ENCODE measurements around the gene FES. TPM values are rescaled to one million over a fixed set of nuclear protein-coding genes. Genes with fewer than 3 reads are reported as not detected.

The FES gene
- total and polyA plus RNA-seq, 2 donors (not counting 1 experiment from before 2014, with no cell fraction given): 5.5 to 31.2 TPM

DNA sequence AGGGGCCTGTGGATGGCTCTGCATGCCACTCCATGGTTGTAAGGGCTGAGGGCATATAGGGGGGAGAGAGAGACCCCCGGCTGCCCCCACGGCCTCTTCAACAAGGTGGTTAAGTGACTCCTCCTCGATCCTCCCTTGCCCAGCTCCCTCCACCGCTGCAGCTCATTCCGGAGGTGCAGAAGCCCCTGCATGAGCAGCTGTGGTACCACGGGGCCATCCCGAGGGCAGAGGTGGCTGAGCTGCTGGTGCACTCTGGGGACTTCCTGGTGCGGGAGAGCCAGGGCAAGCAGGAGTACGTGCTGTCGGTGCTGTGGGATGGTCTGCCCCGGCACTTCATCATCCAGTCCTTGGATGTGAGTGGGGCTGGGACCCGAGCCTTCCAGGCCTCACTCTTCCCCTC is 6.5 kb downstream of the FES start:
- TF ChIP-seq, protein P1, sequence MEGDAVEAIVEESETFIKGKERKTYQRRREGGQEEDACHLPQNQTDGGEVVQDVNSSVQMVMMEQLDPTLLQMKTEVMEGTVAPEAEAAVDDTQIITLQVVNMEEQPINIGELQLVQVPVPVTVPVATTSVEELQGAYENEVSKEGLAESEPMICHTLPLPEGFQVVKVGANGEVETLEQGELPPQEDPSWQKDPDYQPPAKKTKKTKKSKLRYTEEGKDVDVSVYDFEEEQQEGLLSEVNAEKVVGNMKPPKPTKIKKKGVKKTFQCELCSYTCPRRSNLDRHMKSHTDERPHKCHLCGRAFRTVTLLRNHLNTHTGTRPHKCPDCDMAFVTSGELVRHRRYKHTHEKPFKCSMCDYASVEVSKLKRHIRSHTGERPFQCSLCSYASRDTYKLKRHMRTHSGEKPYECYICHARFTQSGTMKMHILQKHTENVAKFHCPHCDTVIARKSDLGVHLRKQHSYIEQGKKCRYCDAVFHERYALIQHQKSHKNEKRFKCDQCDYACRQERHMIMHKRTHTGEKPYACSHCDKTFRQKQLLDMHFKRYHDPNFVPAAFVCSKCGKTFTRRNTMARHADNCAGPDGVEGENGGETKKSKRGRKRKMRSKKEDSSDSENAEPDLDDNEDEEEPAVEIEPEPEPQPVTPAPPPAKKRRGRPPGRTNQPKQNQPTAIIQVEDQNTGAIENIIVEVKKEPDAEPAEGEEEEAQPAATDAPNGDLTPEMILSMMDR (conservative IDR thresholded peaks at IDR 0.05 in 1 of 2, IDR thresholded peaks at IDR 0.05 in 1 of 2; ENCODE audit: low read depth in 1 of 2, low read length in 2 of 2): no peak
- no peak for TF ChIP-seq EZH2 (IDR thresholded peaks at IDR 0.05; ENCODE audit: low read length, missing control alignments)
- H3K27me3 ChIP-seq (ENCODE audit: control insufficient read depth, insufficient read depth, low read length): no peaks in the 10 kb centered on the region
- no peak overlapping the region for H3K4me2 ChIP-seq (ENCODE audit: extremely low read depth, insufficient read depth, low read length)
- no peak overlapping the region for H3K4me3 ChIP-seq (replicated peaks in 1 of 4; ENCODE audit: control extremely low read depth in 1 of 4, insufficient read depth in 1 of 4, low read depth in 3 of 4, low read length in 4 of 4)
- no peak overlapping the region for H3K9ac ChIP-seq (ENCODE audit: insufficient read depth, low read length)
- peaks cover 25% of the 10 kb centered on the region for H3K36me3 ChIP-seq (ENCODE audit: control insufficient read depth, insufficient read depth, low read length)
- no peak overlapping the region for H2AFZ ChIP-seq (ENCODE audit: low read length)
- no peak for DNase-seq (ENCODE audit: low read depth in 2 of 2)
- H3K4me1 ChIP-seq (ENCODE audit: control insufficient read depth, extremely low read depth, insufficient read depth, low read length): peaks cover under 1% of the 10 kb centered on the region
- H3K27ac ChIP-seq (ENCODE audit: insufficient read depth, low read length): no peak overlapping the region
- no peaks in the 10 kb centered on the region for H3K79me2 ChIP-seq (ENCODE audit: control insufficient read depth, insufficient read depth, low read length)
- no peaks in the 10 kb centered on the region for H3K9me3 ChIP-seq (ENCODE audit: control insufficient read depth, insufficient read depth, low read depth, low read length)
- H4K20me1 ChIP-seq (ENCODE audit: control insufficient read depth, extremely low read depth, insufficient read depth, low read length): no peaks in the 10 kb centered on the region

DNA sequence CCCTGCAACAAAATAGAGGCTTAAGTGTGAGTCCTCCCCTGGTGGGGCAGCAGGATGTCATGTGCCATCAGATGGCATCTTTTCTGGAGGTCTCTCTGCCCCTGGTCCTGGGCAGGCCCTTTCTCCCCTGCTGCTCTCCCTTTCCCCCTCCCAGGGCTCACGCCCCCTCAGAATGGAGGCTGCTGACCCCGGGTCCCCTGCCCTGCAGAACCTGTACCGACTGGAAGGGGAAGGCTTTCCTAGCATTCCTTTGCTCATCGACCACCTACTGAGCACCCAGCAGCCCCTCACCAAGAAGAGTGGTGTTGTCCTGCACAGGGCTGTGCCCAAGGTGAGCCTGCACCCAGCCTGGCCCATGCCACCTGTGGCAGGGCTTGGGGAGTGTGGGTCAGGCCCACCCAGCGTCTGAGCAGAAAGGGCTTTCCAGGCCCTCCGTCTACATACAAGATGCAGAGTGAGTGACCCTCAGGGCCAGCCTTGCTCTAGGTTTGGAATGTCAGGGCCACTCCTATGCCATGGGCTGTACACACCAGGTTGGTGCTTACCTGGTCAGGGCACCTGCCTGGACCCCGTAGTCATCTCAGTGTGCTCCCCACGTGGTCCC is 7.1 kb downstream of the FES start:
- Histone ChIP-seq H4K20me1 (ENCODE audit: control insufficient read depth, extremely low read depth, insufficient read depth, low read length) (no peaks in the 10 kb centered on the region), H3K4me1 (ENCODE audit: control insufficient read depth, extremely low read depth, insufficient read depth, low read length) (no peaks in the 10 kb centered on the region), H3K9ac (ENCODE audit: insufficient read depth, low read length) (no peak overlapping the region), H3K4me2 (ENCODE audit: extremely low read depth, insufficient read depth, low read length) (no peak overlapping the region), H3K9me3 (ENCODE audit: control insufficient read depth, insufficient read depth, low read depth, low read length) (no peaks in the 10 kb centered on the region), H2AFZ (ENCODE audit: low read length) (no peak overlapping the region), H3K4me3 (replicated peaks in 1 of 4; ENCODE audit: control extremely low read depth in 1 of 4, insufficient read depth in 1 of 4, low read depth in 3 of 4, low read length in 4 of 4) (no peak overlapping the region), H3K79me2 (ENCODE audit: control insufficient read depth, insufficient read depth, low read length) (no peaks in the 10 kb centered on the region), H3K36me3 (ENCODE audit: control insufficient read depth, insufficient read depth, low read length) (peaks cover 25% of the 10 kb centered on the region), H3K27me3 (ENCODE audit: control insufficient read depth, insufficient read depth, low read length) (no peaks in the 10 kb centered on the region), H3K27ac (ENCODE audit: insufficient read depth, low read length) (no peak overlapping the region)
- TF ChIP-seq, protein P1 (conservative IDR thresholded peaks at IDR 0.05 in 1 of 2, IDR thresholded peaks at IDR 0.05 in 1 of 2; ENCODE audit: low read depth in 1 of 2, low read length in 2 of 2): no peak
- TF ChIP-seq EZH2 (IDR thresholded peaks at IDR 0.05; ENCODE audit: low read length, missing control alignments): no peak
- DNase-seq (ENCODE audit: low read depth in 2 of 2): no peak

DNA sequence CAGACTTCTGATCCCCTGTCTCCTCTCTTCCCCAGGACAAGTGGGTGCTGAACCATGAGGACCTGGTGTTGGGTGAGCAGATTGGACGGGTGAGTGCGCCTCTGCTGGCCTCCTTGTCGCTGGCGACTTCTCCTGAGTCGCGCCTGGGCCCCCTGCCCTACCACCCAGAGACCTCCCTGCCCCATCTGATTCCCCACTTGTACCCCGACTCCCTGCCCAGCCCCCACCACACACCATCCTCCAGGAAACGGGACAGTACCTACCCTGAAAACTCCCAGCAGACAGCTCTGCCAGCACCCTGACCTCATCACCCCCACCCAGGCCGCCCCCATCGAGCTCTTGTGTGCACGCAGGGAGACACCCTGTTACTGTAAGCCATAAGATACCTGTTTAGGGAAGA is 7.7 kb downstream of the FES start:
- no peak overlapping the region for H2AFZ ChIP-seq (ENCODE audit: low read length)
- no peaks in the 10 kb centered on the region for H4K20me1 ChIP-seq (ENCODE audit: control insufficient read depth, extremely low read depth, insufficient read depth, low read length)
- no peak overlapping the region for H3K9ac ChIP-seq (ENCODE audit: insufficient read depth, low read length)
- H3K4me2 ChIP-seq (ENCODE audit: extremely low read depth, insufficient read depth, low read length): no peak overlapping the region
- H3K27me3 ChIP-seq (ENCODE audit: control insufficient read depth, insufficient read depth, low read length): no peaks in the 10 kb centered on the region
- no peaks in the 10 kb centered on the region for H3K79me2 ChIP-seq (ENCODE audit: control insufficient read depth, insufficient read depth, low read length)
- H3K27ac ChIP-seq (ENCODE audit: insufficient read depth, low read length): no peak overlapping the region
- no peaks in the 10 kb centered on the region for H3K4me1 ChIP-seq (ENCODE audit: control insufficient read depth, extremely low read depth, insufficient read depth, low read length)
- DNase-seq (ENCODE audit: low read depth in 2 of 2): no peak
- no peaks in the 10 kb centered on the region for H3K9me3 ChIP-seq (ENCODE audit: control insufficient read depth, insufficient read depth, low read depth, low read length)
- H3K36me3 ChIP-seq (ENCODE audit: control insufficient read depth, insufficient read depth, low read length): peaks cover 24% of the 10 kb centered on the region
- H3K4me3 ChIP-seq (replicated peaks in 1 of 4; ENCODE audit: control extremely low read depth in 1 of 4, insufficient read depth in 1 of 4, low read depth in 3 of 4, low read length in 4 of 4): no peak overlapping the region
- TF ChIP-seq, protein P1 (conservative IDR thresholded peaks at IDR 0.05 in 1 of 2, IDR thresholded peaks at IDR 0.05 in 1 of 2; ENCODE audit: low read depth in 1 of 2, low read length in 2 of 2): no peak
- no peak for TF ChIP-seq EZH2 (IDR thresholded peaks at IDR 0.05; ENCODE audit: low read length, missing control alignments)
